GM12872 (cell line): ENCODE results near the gene DYNC1H1.

Experiments
- TF ChIP-seq, protein P1 (sequence below): IDR thresholded peaks from 3 replicates; pipeline ENCODE4 v1.5.1; 2011; ENCODE audit warnings: low read depth, mild to moderate bottlenecking, low read length, moderate library complexity; ENCODE audit not compliant: insufficient read depth

The DYNC1H1 gene

GRCh38 chr14:102085948-102086708 lies 121.8 kb downstream of the DYNC1H1 start:
- TF ChIP-seq, protein P1, sequence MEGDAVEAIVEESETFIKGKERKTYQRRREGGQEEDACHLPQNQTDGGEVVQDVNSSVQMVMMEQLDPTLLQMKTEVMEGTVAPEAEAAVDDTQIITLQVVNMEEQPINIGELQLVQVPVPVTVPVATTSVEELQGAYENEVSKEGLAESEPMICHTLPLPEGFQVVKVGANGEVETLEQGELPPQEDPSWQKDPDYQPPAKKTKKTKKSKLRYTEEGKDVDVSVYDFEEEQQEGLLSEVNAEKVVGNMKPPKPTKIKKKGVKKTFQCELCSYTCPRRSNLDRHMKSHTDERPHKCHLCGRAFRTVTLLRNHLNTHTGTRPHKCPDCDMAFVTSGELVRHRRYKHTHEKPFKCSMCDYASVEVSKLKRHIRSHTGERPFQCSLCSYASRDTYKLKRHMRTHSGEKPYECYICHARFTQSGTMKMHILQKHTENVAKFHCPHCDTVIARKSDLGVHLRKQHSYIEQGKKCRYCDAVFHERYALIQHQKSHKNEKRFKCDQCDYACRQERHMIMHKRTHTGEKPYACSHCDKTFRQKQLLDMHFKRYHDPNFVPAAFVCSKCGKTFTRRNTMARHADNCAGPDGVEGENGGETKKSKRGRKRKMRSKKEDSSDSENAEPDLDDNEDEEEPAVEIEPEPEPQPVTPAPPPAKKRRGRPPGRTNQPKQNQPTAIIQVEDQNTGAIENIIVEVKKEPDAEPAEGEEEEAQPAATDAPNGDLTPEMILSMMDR, result no peak

DNA sequence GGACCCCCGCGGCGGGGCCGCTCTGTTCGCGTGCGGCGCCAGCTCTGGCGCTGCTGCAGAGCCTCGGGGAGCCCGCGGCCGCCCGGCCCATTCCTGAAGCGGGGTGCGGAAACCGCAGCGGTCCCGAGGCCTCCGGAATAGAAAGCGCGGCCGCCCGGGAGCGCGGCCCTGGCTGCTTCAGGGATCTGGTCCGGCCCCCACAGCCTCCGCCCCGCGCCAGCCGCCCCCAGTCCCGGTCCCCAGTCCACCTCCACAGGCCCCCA lies 122.3 kb downstream of the DYNC1H1 start:
- TF ChIP-seq, protein P1, result no peak

GRCh38 chr14:102086972-102087761 lies 122.8 kb downstream of the DYNC1H1 start, which contains the start of gene HSP90AA1:
HSP90AA1 (minus strand) TSS chr14:102087044; CDS start chr14:102086378, 666 bp downstream.
- TF ChIP-seq, protein P1, result no peak

DNA sequence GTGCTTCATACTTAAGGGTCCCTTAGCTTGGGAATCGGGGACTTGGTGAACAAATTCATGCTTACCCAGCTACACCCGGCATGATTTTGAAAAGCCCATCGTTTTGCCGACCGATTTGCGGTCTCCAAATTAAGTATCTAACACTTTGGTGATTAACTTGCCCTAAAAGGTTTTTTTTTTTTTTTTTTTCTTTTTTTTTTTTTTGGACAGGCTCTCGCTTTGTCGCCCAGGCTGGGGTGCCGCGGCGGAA lies 123.3 kb downstream of the DYNC1H1 start:
- TF ChIP-seq, protein P1, result no peak

- TF ChIP-seq, protein P1, result no peak
These were observed 123.8 kb downstream of the DYNC1H1 start for GRCh38 chr14:102088012-102088792.

DNA sequence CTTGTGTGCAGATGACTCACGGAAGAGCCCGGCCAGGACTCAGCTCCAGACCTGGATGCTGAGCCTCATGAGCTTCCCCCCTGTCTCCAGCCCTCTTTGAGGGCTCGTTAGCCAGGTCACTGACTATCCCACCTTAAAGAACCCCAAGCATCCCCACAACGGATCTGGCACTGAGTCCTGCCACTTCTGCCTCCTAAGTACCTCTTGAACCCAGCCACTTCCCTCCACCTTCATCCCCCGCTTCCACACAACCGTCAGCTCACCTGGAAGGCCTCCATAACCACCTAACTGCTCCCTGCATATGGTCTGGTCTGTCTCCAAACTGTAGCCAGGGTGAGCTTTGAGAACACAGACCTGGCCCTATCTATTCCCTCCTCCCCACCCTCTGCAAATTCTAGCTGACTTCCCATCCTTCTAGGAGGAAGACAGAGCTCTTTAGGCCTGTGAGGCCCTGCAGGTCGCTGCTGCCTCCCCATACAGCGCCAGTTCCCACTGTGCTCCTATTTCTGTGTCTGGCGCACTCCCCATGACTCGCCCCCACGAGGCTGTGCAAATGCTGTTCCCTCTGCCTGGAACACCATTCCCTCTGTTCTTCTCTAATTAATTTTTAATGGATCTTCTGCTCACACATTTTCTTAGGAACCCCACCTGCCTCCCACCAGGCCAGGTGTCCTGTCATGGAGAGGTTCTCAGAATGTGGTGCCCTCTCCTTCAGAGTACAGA lies 125.4 kb downstream of the DYNC1H1 start:
- TF ChIP-seq, protein P1, result no peak

DNA sequence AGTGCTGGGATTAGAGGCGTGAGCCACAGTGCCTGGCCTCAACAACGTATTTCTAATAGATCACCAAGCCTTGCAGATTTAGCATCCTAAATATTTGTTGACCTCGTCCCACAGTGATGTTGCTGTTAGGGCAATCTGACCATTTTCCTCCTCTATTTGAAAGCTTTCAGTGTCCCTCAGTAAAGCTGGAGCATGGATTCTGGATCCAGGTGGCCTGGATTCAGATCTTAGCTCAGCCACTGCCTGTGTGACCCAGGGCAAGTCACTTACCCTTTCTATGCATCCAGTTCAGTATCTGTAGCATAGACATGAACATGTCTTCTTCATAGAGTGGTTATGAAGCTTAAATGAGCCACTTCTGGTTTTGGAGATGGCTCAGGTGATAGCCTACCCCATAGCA lies 126.3 kb downstream of the DYNC1H1 start:
- TF ChIP-seq, protein P1, result no peak
